ENCODE data around the gene ITGB1BP1. TPM values are rescaled to one million over a fixed set of nuclear protein-coding genes. Genes with fewer than 3 reads are reported as not detected.
"Not testable (repeated sequence)": the region's sequence is repeated elsewhere in the genome, so short reads cannot be mapped to it uniquely, and the experiment has no call there.

Gene ITGB1BP1
- total RNA-seq, 1 experiment from 2014 or later, result 72.9 TPM

DNA sequence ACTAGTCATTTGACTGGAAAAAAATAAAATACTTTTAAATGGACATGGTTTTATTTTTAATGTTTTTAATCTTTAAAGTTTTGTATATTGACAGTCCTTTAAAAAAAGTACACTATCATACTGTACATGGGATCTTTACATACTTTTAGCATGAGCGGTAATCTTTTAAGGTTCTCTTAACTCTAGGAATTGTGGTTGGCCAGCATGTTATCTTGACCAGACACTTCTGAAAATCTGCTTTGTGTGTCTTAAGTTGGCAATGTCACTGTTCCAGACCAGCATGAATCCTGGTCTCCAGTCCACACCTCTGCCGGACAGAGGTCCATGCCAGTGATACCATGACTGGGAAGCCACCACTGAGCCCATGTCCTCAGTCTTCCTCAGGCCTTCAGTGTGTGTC is 17.7 kb downstream of the ITGB1BP1 start:
- no peak for DNase-seq (ENCODE audit: low spot score)
- in situ Hi-C loops (cut with HindIII; ENCODE audit: low sequenced_read_pairs), result no loop called here

DNA sequence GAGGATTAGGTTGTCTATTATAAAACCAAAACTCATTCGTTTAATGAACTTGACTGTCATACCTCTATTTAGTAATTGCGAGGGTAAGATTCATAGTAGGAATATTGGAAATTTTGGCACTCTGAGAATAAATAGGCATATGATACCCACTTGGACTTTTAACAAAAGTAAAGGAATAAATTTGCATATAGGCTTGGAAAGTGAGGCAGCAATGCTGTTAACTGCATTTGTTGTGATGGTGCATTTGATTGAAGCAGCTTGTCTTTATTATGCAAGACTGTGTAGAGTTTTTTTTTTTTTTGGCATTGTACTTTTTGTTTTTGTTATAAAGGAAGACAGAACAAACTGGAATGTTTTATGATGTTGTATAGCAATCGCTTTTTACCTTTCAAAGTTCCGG is 18.9 kb downstream of the ITGB1BP1 start:
- no peak for DNase-seq (ENCODE audit: low spot score)
- in situ Hi-C loops (cut with HindIII; ENCODE audit: low sequenced_read_pairs), result no loop called here

DNA sequence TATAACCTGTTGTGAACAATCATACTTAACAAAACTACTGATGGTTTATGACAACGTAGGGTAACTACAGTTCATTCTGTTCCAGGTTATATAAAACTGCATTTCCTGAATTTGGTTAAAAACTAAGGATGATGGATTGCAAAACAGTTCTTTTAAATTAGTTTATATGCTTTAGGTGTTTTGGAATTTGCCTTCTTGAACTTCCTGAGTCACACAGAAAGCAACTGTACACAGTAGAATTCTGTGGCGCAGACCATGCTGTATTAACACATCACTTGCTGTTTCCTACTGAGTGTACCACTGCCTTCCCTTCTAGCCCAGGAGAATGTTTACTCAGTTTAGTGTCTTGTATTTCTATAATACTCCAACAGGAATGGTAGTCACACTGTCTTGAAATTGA is 19.4 kb downstream of the ITGB1BP1 start:
- in situ Hi-C loops (cut with HindIII; ENCODE audit: low sequenced_read_pairs), result no loop called here
- no peak for DNase-seq (ENCODE audit: low spot score)

DNA sequence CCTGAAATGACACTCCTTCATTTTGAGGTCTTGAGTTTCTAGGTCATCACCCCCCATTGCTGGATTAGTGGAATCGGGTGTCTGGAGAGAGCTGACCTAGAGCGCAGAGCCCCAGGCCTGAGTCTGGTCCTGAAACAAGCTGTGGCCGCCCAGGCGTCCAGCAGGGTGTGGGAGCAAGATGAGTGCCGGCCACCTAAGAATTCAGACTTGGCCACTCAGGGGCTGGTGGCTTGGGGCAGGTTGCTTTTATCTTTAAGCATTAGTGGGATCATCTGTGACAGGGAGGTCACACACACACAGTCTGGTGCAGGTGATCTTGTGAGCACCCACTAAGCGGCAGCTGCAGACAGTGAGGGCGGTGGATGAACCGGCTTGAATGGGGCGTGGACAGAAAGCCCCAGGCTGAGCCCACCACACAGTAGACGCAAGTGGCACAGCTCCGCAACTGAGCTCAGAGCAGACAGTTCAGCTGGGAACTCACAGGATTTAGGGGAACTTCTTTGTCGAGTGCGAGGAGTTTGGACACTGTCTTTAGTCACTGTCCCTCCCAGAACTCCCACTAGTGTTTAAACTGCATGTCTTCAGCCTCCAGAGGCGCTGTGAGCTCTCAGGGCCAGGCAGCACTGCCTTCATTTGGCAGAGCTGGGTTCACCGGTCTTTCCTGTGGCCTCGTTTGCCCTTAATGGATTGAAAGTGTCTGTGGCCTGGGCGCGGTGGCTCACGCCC is 21.5 kb downstream of the ITGB1BP1 start:
- in situ Hi-C loops (cut with HindIII; ENCODE audit: low sequenced_read_pairs), result no loop called here
- no peak for DNase-seq (ENCODE audit: low spot score)

DNA sequence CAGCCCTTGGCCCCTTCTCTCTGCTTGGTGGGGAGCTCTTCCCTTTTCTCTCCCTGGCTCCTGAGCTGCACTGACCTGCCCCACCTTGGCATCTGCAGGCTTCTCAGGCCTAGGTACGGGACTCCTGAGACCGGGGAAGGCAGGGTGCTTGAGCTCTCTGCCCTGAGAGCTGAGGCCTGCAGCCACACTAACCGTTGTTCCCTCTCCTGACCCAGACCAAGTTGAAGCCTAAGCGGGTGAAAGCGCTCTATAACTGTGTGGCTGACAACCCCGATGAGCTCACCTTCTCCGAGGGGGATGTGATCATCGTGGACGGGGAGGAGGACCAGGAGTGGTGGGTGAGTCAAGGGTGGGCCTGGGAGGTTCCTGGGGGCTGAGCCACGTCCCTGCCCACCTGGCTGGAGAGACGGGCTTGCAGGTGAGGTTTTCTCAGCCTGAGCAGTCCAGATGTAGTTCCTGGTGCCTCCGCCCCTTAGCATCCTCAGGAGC is 22.2 kb downstream of the ITGB1BP1 start:
- in situ Hi-C loops (cut with HindIII; ENCODE audit: low sequenced_read_pairs), result no loop called here
- DNase-seq (ENCODE audit: low spot score), result no peak

DNA sequence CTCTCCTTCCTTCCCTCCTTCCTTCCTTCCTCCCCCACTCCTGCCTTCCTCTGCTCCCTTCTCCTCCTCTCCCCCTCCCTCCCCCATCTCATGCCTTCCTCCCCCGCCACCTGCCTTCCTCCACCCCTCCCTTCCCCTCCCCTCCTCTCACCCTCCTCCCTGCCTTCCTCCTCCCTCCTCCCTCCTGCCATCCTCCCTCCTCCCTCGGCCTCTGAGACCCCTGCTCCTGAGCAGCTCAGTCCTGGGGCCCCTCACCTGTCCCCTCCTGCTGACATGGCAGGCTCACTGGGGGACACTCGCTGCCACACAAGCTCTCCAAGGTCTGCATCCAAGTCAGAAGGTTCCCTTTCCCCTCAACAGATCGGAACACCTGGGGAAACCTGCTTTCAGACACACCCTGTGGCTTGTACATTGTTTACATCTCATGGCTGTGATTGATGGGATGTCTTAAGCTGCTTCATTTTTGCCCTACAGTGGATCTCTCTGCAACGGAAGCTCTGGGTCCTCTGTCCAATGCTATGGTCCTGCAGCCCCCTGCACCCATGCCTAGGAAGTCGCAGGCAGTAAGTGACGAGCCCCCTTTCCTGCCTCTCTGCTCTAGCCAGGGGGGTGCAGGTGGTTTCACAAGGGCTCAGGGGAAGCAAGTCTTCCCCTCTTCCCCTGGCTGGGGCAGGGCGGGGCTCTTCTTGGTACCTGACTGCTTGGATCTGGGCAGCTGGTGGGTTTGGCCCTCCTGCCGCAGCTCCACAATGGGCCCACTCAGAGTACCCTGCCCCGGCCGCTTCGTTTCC is 22.9 kb downstream of the ITGB1BP1 start:
- DNase-seq (ENCODE audit: low spot score), result no peak
- in situ Hi-C loops (cut with HindIII; ENCODE audit: low sequenced_read_pairs), result no loop called here

DNA sequence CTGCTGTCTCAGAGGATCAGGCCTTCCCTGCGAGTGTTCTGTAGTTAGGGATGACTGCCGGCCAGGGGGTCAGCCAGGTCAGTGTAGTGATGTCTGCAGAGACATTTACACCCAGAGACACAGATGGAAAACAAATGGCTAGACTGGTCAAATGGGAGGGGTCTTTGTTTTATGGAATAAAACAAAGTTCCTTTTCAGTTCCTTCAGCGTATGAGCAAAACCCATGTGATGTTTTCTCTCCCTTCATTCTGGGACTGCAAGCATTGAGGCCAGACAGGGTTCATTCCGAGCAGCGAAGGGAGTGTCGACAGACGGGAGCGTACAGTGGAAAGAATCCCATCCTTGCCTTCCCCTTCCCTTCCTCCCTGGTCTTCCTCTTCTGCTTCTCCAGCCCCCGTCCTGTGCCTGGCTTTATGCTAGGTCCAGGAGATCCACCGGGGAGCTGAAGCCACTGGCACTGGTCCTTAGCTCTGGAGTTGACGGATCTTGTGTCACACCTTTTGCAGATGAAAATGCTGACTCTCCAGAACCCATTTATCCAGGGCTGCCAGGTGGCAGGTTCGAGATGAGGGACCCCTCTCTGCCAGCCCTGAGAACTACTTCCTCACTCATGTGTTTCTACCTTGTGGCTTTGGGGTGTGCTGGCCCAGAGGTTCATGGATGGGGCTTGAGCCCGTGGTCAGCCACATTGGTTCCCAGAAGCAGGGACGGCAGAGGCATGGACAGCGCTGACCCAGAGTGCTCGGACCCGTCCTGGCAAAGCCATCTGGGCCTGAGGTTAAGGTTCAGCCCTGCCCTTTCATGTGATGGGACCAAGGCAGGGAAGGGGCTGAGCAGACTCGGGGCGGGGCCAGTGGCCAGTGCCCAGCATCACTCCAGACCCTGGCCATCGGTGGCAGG is 24.2 kb downstream of the ITGB1BP1 start:
- no peak for DNase-seq (ENCODE audit: low spot score)
- in situ Hi-C loops (cut with HindIII; ENCODE audit: low sequenced_read_pairs), result no loop called here

DNA sequence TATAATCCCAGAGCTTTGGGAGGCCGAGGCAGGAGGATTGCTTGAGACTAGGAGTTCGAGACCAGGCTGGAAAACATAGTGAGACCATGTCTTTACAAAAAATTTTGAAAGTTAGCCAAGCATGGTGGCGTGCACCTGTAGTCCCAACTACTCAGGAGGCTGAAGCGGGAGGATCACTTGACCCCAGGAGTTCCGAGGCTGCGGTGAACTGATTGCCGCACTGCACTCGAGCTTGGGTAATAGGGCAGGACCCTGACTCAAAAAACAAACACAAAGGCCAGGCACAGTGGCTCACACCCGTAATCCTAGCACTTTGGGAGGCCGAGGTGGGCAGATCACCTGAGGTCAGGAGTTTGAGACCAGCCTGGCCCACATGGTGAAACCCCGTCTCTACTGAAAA is 25.1 kb downstream of the ITGB1BP1 start:
- DNase-seq (ENCODE audit: low spot score); in situ Hi-C loops (cut with HindIII; ENCODE audit: low sequenced_read_pairs): not testable (repeated sequence)

DNA sequence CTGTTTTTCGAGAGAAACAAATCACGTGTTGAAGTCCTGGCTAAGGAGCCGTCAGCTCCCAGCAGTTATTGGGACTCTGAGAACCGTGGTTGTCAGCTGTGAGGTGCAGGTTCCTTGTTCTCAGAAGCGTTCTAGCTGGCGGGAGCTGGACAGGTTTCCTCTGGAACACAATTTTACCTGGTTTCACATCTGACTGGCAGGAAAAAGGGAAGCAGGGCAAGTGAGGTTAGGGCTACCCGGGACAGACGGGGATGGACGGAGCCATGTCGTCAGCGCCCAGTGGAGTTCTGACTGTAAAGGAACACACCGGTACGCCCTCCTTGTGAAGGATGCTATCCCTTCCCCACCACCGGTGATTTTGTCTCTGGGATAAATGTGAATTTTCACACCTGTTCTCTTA is 26.1 kb downstream of the ITGB1BP1 start:
- DNase-seq (ENCODE audit: low spot score), result no peak
- in situ Hi-C loops (cut with HindIII; ENCODE audit: low sequenced_read_pairs), result no loop called here

DNA sequence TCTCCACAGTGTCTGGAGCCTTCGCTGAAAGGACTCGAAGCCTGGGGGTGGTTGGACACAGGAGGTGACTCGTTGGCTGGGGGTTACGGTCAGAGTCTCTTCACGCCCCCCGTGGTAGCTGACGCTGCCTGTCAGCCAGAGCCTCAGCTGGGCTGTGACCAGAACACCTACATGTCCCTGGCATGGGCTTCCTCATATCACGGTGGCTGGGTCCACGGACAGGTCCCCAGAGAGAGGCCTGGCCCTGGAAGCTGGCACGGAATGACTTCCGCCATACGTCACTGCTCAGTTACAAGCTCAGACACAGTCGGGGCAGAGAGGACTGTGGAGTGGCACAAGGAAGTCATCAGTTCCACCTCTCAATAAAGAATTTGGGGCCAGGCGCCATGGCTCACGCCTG is 28.5 kb downstream of the ITGB1BP1 start:
- no peak for DNase-seq (ENCODE audit: low spot score)
- in situ Hi-C loops (cut with HindIII; ENCODE audit: low sequenced_read_pairs), result no loop called here

DNA sequence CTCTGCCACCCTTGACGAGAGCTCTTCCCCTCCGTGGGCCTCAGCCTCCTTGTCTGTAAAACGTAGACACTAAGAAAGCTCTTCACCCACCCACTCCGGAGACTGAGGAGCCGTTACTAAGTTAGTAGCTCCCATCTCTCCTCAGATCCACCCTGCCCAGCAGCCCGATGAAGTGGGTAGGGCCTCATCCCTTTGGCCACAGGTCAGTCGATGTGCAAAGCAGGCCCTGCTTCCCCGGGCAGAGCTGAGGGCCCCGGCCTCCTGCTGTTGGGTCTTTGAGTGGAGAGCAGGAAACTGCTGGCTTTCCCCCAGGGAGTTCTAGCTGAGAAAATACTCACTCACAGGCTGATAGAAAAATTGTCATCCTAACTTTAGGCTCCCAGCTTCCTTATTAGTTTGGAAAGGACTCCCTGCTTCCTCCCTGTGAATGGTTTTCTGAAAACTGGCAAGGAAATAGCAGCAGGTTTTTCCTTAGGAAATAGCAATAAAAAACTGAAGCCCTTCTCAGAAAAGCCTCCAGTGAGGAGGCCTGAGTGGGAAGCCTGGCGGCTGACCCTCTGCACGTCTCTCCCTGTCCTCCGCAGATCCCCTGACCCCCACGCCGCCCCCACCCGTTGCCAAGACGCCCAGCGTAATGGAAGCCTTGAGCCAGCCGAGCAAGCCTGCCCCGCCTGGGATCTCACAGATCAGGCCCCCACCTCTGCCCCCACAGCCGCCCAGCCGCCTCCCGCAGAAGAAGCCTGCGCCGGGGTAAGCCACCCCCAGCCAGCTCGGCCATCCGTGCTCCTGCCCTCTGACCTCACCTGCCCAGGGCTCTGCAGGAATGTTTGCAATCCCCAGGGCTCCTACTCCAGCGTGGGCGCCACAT is 30.2 kb downstream of the ITGB1BP1 start:
- in situ Hi-C loops (cut with HindIII; ENCODE audit: low sequenced_read_pairs), result no loop called here
- DNase-seq (ENCODE audit: low spot score), result no peak

DNA sequence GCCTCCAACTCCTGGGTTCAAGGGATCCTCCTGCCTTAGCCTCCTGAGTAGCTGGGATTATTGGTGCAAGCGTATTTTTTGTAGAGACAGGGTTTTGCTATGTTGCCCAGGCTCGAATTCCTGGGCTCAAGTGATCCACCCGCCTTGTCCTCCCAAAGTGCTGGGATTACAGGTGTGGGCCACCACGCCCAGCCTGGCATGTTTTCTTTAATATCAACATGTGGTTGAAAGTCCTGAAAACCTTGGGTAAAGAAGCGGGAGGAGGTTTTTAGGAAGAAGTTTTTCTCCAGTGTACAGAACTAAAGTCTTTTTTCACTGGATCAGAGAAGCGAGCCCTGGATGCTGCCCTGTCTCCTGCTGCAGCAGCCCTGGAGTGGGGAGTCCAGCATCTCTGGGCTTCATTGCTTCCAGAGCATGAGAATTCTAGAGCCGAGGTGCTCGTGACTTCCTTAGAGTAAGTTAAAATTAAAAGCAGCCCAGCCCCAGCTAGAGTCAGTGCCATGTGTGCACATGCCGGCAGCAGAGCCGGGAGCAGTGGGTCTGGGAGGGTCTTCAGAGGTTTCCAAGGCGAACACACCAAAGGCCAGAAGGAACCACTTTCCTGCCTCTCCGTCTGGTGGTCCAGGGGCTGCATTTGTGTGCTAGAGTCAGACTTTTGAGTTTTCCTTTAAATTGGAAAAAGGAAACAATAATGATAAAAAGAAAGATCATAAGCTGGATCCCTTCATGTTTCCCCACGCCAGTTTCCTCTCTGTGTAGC is 31.2 kb downstream of the ITGB1BP1 start:
- in situ Hi-C loops (cut with HindIII; ENCODE audit: low sequenced_read_pairs), result no loop called here
- no peak for DNase-seq (ENCODE audit: low spot score)

DNA sequence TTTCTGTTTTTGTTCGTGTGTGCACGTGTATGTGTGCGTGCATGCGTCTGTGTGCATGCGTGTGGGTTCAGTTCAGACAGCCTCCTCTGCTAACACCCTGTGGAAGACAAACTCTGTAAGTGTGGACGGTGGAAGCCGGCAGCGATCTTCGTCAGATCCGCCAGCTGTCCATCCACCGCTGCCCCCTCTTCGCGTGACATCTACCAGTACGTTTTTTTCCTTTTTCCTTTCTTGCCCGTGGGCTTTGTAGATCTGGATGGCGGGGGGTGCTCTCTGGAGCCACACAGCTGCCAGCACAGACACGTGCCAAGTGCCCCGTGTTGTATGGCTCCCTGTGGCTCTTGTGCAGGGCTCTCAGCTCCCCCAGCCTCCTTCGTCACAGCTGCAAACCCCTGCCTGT is 32.3 kb downstream of the ITGB1BP1 start:
- no peak for DNase-seq (ENCODE audit: low spot score)
- in situ Hi-C loops (cut with HindIII; ENCODE audit: low sequenced_read_pairs), result no loop called here

DNA sequence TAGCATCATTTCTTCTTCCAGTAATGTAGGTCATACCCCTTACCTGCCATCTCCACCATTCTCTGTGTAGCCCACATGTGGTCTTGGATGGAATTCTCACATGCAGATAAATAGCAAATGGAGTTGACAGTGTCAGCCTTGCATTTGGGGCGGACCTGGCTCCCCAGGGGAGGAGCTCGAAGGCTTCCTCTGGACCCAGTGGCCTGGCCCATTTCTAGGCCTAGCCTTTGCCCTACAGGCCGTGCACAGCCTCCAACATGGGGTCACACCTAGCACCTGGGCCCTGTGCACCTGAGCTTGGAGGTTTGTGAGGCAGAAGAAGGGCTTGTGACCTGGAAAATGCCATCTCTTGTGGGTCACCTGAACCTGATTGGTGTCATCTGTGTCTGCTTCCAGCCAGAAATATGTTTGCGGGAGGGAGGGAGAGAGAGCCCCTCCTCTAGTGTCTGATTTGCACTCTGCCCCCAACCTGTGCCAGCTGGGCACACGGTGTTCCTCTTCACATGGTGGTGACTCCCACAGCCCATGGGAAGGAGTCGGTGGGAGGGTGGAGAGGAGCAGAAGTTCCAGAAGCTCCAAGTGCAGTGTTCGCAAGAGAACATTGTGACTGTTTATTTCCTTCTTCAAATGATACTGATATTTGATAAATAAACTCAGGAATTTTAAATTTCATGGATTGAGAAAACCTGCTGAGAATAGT is 33.0 kb downstream of the ITGB1BP1 start:
- no peak for DNase-seq (ENCODE audit: low spot score)
- in situ Hi-C loops (cut with HindIII; ENCODE audit: low sequenced_read_pairs), result no loop called here

DNA sequence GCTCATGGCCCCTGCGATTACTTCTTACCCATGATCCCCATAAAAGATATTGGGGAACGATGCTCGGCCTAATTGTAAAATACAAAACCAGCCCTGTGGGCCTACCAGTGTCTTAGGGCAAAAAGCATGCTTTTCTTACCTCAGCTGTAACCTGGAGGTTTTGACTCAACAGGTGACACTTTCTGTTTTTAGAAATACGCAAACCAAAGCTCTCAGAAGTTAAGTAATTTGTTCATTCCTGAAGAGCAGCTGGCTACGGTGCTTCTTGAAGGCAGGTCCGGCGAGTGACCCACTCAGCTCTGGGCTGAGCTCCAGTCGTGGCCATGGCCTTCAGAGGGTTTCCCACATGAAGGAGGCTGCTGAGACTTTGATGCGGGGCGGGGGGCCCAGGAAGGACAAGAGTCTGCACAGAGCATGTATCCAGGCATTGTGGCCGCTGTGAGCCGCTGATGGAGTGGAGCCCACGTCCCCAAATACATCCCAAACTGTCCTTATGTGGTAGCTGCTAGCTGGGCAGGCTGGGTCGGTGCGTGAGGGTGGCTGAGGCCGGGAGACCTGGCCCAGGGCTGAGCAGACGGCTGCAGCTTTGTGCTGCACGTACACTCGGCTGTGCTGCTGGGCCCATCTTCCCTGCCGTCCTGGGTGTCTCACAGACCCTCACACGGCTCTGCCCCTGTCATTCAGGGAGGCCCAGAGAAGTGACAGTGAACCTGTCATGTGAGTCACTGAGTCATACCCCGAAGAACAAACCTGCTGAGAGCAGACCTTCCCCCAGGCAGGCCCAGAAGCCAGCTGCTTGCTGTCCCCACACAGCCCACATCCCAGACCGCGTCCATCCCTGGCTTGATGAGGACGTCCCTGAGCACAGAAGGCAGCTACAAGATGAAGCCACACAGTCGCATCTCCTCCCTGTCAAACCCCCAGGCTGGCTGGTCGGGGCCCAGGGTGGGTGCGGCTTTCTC is 34.1 kb downstream of the ITGB1BP1 start:
- no peak for DNase-seq (ENCODE audit: low spot score)
- in situ Hi-C loops (cut with HindIII; ENCODE audit: low sequenced_read_pairs), result no loop called here

DNA sequence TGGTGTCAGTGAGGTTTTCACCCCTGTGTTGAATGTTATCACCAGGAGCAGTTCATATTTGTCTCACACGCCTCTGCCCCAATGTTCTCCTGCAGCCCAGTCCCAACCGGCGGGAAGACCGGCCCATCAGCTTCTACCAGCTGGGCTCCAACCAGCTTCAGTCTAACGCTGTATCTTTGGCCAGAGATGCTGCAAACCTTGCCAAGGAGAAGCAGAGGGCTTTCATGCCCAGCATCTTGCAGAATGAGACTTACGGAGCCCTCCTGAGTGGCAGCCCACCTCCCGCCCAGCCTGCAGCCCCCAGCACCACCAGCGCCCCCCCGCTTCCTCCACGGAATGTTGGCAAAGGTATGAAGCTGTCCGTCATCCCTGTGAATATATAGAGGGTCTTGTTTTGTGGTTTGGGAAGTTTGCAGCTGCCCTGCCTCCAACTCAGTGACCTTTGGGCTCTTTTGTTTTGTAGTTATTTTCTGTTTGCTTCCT is 35.1 kb downstream of the ITGB1BP1 start:
- no peak for DNase-seq (ENCODE audit: low spot score)
- in situ Hi-C loops (cut with HindIII; ENCODE audit: low sequenced_read_pairs), result no loop called here

Data from G401 (cell line).